NCI-H526 treated with DMSO at 0.1 percent for 48 hours (cell line): ENCODE results near the gene BEX3.
"Not testable (repeated sequence)": the region's sequence is repeated elsewhere in the genome, so short reads cannot be mapped to it uniquely, and the experiment has no call there.

Experiments used
- DNase-seq: peaks from one replicate; lab custom pipeline; 2025; lab: John Stamatoyannopoulos, UW

Gene BEX3

DNA sequence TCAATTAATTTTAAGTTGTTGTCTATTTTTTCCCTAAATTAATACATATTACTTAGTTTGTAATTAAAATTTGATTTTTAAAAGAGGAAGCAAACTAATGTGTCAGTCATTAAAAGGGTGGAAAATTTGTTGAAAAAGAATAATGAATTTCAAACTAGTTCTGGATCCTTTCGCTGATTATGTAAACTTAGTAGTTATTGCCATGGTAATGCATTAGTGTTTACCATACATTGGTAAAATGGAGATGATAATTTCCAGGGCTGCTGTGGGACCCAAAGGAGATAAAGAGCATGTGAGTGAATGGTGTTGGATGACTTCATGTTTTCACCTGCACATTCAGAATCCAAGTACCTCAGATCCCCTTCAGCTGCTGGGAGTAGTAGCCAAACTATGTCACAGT lies 6.5 kb downstream of the BEX3 start:
- no peak for DNase-seq

DNA sequence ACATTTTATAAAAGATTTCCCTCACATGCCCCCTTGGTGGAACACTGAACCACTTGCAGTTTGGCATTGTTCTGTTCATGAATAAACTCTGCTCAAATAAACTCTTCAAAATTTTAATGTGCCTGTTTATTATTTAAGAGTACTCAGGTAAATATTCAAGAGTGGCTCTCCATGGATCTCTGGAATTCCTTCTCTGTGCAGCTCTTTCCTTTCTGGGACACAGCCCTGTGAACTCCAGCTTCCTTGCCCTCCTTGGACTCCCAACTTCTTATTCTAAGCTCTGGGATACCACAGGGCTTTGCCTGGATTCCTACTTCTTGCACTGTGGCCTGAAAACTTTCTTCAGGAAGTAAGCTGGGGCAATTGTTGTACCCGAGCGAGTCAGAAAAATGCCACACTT lies 8.3 kb downstream of the BEX3 start:
- no peak for DNase-seq

DNA sequence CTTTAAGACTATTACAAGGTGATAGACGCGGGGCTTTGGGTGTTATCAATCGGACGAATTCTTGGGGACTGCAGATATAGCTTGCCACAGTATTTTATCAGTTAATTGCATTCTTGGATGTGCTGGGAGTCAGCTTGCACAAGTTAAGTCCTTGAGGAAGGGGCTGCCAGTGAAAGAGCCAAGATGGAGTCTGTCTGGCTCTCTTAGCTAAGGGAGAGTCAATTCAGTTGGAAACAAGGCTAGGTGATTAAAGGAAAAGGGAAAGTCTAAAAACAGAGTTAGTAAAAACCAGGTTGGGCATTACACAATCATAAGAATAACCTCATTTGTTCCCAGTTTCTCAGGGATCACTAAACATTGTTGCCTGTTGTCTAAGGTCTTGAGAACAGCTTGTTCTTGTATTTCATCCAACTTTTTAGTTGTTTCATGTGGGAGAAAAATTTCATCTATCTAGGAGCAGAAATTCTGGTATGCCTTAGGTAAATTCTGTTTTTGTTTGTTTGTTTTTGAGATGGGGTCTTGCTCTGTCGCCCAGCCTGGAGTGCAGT lies 9.0 kb downstream of the BEX3 start:
- DNase-seq: not testable (repeated sequence)

DNA sequence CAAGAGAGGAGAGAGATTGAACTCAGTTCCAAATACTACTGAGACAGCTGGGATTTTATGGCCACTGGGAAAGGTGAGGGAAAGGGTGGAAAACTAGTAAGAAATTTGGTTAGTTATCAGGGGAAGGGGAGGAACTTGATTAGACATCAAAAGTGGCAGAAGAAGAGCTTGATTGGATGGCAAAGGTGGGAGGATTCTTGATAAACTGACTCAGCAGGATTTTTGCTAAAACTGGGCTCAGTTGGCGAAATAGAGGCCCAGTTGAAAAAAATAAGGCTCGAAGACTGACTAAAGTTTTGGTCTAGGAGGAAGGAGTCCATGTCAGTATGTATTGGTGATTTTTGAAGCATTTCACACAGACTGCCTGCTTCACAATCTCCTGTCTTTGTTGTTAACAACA lies 10.0 kb downstream of the BEX3 start:
- no peak for DNase-seq

DNA sequence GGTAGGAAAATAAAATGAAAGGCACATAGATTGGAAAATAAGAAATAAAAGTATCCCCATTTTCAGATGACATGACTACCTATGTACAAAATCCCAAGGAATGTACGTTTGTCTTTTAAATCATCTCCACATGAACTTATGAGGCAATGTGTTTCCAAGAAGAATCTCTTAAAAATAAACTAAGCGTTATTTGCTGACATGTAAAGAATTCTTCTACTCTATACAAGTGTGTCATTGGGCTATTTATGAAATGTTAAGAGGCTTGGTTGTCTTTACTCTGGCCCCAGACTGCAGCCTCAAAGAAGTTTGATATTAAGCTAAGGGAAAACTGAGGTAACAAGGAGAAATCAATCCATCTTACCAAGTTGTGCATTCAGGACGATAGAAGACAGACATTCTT lies 17.1 kb downstream of the BEX3 start:
- no peak for DNase-seq

DNA sequence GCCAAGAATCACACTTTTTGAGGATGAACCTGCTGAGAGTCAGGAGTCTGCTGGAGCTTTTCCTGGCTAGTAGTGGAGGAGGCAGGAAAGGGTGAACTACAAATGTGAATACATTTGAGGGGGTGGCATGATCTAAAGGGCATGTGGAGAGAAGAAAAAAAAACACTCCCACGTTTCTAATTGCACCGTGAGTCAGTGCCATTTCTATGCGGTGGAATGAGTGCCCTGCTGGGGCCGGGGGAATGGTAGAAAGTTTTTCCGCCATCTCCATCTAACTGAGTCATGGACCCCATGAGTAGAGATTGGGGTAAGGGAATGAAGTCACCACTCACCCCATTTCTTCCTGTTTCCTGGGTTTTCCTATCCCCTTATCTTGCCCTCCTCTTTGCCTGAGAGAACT lies 19.8 kb downstream of the BEX3 start:
- no peak for DNase-seq

DNA sequence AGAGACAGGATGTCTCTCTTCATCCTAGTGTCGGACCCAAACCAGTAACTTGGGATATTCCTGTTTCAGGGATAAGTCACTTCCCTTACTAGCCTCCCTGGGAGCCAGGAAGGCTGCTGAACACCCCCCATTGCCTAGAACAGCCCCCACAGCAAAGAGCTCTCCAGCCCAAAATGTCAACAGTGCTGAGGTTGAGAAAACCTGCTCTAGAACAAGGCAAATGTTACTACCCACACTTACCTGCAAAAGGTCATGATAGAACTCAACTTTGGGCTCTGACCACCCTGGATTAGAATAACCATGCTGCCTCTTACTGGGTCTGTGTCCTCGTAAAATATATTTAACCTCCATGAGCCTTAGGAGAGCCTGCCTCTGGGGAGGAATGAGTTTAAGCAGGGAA lies 20.3 kb downstream of the BEX3 start:
- no peak for DNase-seq

DNA sequence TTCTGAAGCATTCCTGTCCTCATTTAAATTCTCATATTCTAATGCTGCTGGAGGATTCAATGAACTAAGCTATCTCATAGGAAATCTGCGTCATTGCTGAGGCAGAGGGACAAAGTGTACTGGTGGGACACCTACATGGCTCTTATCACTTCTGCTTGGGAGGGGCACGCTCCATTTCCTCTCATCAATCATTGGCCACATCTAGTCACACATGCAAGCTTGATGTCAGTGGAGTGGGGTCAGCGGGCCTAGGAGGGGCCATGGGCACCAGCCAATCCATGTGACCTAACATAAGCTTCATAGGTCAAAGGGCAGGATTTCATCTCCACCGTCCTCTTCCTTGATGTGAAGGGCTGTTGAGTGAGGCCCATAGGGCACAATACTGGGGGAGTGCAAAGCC lies 21.4 kb downstream of the BEX3 start:
- no peak for DNase-seq

DNA sequence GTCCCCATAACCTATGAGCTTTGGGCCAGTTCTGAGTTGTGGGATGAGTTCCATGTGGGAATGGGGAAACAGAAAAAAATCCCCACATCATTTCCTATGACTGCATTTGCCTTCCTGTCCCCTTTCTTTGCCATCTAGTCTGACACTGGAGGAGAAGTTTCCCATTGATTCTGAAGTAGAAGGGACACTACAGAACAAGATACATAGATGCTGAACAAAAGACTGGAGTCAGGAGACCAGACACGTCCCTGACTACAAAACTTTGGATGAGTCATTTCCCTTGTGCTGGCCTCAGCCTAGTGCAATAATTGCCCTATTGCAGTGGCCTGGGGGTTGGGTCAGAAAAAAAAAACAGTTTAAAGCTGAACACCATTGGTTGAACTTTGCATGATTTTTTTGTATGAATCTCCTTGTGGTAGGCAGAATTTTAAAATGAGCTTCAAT lies 22.1 kb downstream of the BEX3 start:
- no peak for DNase-seq

DNA sequence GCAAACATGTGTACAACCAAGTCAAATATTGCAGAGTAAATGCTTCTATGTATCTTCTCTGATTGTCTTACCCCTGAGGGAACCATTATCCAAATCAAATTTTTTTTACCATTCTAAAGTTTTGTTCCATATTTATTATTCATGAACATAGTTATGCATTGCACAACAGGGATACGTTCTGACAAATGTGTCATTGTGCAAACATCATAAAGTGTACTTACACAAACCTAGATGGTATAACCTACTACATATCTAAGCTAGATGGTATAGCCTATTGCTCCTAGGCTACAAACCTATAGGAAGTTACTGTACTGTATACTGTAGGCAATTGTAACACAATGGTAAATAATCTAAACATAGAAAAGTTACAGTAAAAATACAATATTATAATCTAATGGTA lies 23.4 kb downstream of the BEX3 start:
- DNase-seq: peak; percentile 1

DNA sequence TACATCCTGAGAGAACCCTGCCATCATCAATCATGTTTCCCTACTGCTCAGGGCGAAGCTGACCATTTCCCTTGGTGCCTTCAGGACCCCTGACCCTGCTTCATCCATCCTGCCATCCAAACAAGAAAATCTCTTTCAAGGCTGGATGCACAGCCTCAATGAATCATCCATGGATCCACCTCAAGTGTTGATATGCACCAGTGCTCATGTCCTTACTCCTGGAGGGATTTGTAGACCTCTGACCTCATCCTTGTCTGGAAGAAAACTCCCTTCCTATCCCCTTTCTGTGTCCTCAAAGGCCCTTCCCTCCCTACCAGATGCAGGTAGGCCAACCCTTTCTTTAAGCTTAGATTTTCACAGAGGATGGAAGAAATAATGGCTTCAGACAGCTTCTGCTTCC lies 24.6 kb downstream of the BEX3 start:
- DNase-seq: no peak

DNA sequence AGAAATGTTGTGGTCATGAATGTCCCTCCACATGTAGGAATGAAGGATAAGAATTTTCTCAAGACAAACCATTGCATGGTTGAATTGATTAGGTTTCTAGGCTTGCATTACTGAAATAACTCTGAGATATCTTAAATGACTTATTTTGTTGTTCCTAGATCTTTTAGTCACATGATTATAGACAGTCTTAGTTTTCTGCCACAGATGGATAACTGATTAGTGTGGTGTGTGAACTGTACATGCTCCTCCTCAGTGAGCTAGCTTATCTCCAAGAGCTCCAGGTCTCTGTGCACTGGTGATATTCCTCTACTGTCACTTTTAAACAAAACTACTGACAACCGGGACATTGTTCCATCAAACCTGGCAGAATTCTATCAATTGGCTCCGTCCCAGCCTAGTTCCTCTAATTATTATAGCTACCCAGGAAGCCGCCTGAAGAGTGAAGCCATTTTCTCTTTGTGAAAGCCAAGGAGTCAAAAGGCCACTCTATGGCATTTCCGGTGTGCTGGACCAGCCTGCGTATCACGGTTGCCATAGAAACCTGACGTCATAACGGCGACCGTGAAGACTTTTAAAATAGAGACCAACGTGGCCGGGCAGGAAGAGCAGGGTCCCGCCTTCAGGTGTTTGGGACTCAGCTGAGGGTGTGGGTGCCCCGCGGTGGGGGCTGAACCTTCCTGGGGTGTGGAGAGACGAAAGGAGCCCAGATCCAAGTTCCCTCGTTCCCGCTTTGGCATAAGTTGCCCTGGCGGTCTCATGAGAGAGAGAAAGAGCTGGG lies 28.1 kb downstream of the BEX3 start:
- DNase-seq: peak; percentile 15

DNA sequence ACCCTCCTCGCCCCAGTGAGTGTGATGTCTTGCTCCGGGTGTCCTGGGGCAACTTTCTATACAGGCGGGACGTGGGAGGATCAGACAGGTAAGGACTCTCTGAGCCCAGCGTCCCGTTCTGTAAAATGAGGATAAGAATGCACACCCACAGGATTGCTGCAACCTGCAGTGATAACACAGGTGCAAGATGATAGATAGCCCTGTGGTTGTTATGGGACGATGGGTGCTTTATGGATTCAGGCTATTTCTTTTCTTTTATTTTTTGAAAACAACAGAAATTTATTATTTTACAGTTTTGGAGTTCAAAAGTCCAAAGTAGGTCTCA lies 28.6 kb downstream of the BEX3 start:
- no peak for DNase-seq

DNA sequence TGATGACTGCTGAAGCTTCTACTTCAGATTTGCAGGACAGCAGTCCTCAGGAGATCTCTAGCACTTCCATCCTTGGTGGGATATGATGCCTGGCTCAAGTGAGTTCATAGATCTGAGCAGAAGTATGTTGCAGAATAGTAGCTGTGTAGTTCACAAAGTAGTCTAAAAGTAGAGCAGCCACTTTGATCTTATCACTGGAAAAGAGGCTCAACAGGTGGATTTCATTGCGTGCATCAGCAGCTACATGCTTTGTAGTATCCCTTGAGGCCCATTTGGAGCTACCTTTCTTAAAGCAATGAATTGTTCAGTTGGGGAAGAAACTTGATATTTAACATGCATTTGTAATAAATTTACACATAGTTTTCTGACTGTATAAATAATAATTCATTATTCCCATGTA lies 29.9 kb downstream of the BEX3 start:
- DNase-seq: no peak

DNA sequence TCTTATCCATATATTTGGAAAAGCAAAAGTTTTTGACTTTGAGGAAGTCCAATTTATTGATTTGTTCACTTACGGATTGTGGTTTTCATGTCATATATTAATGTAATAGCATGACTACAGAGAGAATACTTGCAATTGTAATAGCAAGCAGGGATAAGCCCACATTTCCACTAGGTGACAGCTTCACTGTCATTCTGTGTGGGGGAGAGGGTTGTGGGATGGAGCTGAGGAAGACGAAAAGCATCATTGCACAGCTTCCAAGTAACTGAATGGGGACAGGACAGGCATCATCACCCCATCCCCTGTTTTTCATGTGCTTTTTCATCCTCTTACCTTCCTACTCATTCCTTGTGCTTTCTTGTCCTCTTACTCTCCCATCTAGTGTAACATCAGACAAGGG lies 31.4 kb downstream of the BEX3 start:
- no peak for DNase-seq

DNA sequence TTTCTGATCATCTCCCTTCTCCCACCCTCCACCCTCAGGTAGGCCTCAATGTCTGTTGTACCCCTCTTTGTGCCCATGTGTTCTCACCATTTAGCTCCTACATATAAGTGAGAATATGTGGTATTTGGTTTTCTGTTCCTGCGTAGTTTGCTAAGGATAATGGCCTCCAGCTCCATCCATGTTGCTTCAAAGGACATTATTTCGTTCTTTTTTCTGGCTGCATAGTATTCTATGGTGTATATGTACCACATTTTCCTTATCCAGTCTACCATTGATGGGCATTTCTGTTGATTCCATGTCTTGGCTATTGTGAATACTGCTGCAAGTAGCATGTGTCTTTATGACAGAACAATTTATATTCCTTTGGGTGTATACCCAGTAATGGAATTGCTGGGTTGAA lies 35.4 kb downstream of the BEX3 start:
- not testable (repeated sequence) for DNase-seq

DNA sequence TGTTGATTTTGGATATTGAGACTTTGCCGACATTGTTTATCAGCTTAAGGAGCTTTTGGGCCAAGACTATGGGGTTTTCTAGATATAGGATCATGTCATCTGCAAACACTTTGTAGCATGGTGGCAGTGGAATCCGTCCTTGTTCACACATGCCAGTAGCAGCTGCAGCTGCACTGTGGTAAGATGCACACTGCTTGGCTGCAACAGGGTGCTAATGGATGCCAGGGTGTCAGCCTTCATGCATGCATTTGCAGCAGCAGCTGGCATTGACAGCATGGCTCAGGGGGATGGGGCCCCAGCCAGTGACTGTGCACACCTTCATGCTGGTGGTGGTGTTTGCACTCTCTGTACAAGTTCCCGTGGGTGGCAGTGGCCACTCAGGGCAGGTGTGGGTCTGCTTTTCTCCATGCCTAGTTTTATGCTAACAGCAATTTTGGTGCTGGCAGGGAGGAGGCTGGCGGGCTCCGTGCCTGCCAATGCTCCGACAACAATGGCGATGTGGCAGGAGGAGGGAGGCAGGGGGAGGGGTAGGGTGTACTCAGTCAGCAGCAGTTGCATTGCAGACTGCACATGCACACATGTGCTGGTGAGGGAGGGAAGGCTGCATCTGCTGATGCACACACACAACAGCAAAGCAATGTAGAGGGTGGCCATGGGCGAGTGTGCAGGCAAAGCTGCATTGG lies 37.5 kb downstream of the BEX3 start:
- no peak for DNase-seq

DNA sequence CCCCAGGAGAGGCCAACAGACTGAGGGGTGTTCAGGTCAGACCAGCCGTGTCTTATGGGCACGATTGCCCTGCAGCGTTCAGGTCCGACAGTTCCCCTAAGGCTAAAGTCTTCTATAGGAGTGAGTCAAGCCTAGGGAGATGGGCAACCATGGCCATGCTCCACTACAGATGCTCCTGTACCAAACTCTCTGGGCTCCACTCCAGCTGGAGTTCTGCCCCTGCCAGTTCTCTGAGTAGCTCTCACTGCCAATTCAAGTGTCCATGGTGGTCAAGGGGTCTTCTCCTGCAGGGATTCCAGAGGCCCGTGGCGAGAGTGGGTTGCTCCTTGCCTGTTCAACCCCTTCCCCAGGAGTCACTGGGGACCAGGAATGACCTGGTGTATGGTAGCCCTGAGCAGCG lies 38.2 kb downstream of the BEX3 start:
- DNase-seq: no peak

DNA sequence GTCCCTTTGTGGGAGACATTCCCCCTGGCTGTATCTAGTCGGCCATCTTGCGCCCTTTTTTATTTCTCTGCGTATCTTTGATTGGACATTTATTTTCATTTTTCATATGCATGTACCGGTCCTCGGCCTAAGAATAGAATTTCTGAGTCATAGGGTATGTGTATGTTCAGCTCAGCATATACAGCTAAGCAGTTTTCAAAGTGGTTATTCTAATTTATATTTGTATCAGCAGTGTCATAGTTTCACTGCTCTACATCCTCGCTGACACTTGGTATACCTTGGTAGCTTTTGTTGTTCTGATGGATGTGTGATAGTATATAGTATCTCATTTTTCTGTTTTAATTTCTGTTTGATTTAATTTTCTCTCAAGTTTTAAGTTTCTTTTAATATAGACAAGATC lies 38.7 kb downstream of the BEX3 start:
- DNase-seq: no peak

DNA sequence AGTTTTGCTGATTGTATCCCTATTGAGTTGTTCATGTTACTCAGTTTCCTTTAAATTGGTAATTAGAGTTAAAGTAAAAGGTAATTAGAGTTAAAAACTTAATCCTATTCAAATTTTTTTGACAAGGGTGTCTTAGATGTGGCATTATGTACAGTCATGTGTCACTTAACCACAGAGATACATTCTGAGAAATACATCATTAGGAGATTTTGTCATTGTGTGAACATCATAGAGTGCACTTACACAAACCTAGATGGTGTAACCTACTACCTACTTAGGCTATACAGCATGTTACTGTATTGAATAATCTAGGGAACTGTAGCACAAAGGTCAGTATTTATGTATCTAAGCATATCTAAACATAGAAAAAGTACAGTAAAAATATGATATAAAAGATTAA lies 39.2 kb downstream of the BEX3 start:
- DNase-seq: no peak

DNA sequence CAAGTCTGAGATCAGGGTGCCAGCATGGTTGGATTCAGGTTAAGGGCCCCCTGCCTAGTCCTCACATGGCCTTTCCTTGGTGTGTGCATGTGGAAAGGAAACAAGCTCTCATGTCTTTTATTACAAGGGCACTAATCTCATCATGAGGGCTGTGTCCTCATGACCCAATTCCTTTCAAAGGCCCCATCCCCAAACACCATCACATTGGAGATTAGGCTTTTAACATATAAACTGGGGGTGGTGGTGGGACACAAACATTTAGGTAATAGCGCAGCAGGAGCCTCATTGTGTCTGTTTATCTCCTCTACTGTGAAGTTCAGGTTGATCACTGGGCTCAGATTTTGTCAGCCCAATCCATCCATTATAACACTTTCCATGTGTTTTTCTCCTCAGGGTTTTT lies 41.0 kb downstream of the BEX3 start:
- DNase-seq: no peak

DNA sequence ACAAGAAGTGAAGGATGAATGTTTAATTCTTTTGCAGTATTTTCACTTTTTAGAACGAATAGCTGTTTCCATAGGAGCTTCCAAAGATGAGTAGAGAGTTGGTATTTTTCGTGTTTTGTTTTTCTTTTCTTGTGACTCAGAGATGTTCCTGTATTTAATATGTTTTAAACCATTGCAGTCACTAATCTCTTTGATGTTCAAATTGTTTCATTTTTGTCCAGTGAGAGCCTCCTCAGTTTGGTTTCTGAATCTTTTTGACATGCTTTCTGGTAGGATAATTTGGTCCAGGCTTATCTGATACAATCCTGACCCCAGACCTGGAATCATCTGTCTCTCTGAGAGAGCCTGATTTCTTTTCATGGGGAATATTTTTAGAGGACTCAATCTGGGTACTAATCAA lies 41.6 kb downstream of the BEX3 start:
- no peak for DNase-seq

DNA sequence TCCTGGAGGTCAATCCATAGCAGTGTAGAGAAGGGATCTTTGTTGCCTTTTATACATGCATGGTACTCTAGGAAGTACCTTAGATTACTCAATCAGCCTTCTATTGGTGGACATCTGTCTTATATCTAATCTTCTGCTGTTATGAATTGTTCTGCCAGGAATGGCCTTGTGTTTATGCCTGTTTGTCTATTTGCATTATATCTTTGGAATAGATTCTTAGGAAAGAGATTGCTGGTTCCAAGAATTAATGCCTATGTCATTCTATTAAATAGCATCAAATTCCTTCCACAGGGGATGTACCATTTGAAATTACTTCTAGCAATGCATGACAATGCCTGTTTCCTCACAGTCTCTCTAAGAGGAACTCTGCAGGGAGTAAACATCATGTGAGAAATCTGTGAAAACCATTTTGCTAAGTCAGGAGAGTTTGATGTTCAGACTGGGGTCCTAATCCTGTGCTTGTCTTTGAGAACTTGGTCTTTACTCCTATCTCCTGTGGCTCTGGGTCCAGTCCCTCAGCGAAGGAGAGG lies 42.5 kb downstream of the BEX3 start:
- no peak for DNase-seq
